Liver (tissue), 9 donors: ENCODE data around the gene GSKIP. TPM values are rescaled to one million over a fixed set of nuclear protein-coding genes. Genes with fewer than 3 reads are reported as not detected.
A peak's percentile ranks its signal among the peaks of the same experiment; 100 is the strongest.

Experiments
- DNase-seq: peaks from one replicate; pipeline ENCODE4 v3.0.0-alpha.2; 2017; ENCODE audit warnings: low spot score
- H3K27ac ChIP-seq, 2 donors: one replicate each; pipeline ENCODE4 v1.7.0; 2013; ENCODE audit warnings: inconsistent platforms in 2 of 2, low read length in 2 of 2, control low read depth in 1 of 2, low read depth in 1 of 2, mild to moderate bottlenecking in 1 of 2
- H3K27me3 ChIP-seq, 4 donors: one replicate each; pipeline versions ENCODE4 v1.6.1 to v1.7.0; 2013; ENCODE audit warnings: low read length in 3 of 4, inconsistent platforms in 1 of 4, mild to moderate bottlenecking in 1 of 4, moderate library complexity in 1 of 4; ENCODE audit not compliant: control insufficient read depth in 4 of 4, insufficient read depth in 4 of 4
- H3K36me3 ChIP-seq, 4 donors: one replicate each; pipeline versions ENCODE4 v1.6.1 to v1.7.0; 2013; ENCODE audit warnings: low read length in 3 of 4, mild to moderate bottlenecking in 3 of 4, low read depth in 1 of 4, moderate library complexity in 1 of 4; ENCODE audit not compliant: control insufficient read depth in 4 of 4, insufficient read depth in 3 of 4
- H3K4me1 ChIP-seq, 4 donors: one replicate each; pipeline versions ENCODE4 v1.6.1 to v1.7.0; 2013; ENCODE audit warnings: low read length in 3 of 4, mild to moderate bottlenecking in 3 of 4, moderate library complexity in 1 of 4; ENCODE audit not compliant: control insufficient read depth in 4 of 4, insufficient read depth in 4 of 4
- H3K4me3 ChIP-seq, 3 donors: one replicate each; pipeline versions ENCODE4 v1.6.1 to v1.7.0; 2013; ENCODE audit warnings: low read length in 3 of 3, control low read depth in 1 of 3, low read depth in 1 of 3, mild to moderate bottlenecking in 1 of 3
- H3K9ac ChIP-seq, 2 donors: one replicate each; pipeline ENCODE4 v1.7.0; 2013; ENCODE audit warnings: low read length in 2 of 2, mild to moderate bottlenecking in 2 of 2, moderate library complexity in 2 of 2, control low read depth in 1 of 2, low read depth in 1 of 2
- H3K9me3 ChIP-seq, 4 donors: one replicate each; pipeline versions ENCODE4 v1.6.1 to v1.7.0; 2013; ENCODE audit warnings: low read length in 3 of 4; ENCODE audit not compliant: control insufficient read depth in 4 of 4
- CTCF ChIP-seq: fragments of 150-350 bp; IDR thresholded peaks from 2 replicates; pipeline ENCODE4 v1.5.1; 2017; ENCODE audit warnings: improper control_type of control experiment, low read depth, low read length; ENCODE audit not compliant: missing input control
- FOXA1 ChIP-seq: IDR thresholded peaks from 2 replicates; pipeline ENCODE4 v1.6.1; 2016; ENCODE audit warnings: antibody characterized with exemption
- FOXA2 ChIP-seq: IDR thresholded peaks from 2 replicates; pipeline ENCODE4 v1.6.1; 2016; ENCODE audit warnings: antibody characterized with exemption
- GABPA ChIP-seq, 2 donors: IDR thresholded peaks in 1 of 2; conservative IDR thresholded peaks in 1 of 2; 2 replicates each; pipeline ENCODE4 v1.6.1; 2016; ENCODE audit warnings: antibody characterized with exemption in 2 of 2, mild to moderate bottlenecking in 1 of 2, moderate library complexity in 1 of 2
- HNF4A ChIP-seq, 2 donors: conservative IDR thresholded peaks; 2 replicates each; pipeline ENCODE4 v1.6.1; 2016; ENCODE audit warnings: antibody characterized with exemption in 2 of 2, mild to moderate bottlenecking in 2 of 2
- HNF4G ChIP-seq: IDR thresholded peaks from 2 replicates; pipeline ENCODE4 v1.6.1; 2016; ENCODE audit warnings: antibody characterized with exemption
- MAX ChIP-seq: IDR thresholded peaks from 2 replicates; pipeline ENCODE4 v1.6.1; 2016; ENCODE audit warnings: antibody characterized with exemption
- RAD21 ChIP-seq, 2 donors: IDR thresholded peaks; 2 replicates each; pipeline ENCODE4 v1.6.1; 2016; ENCODE audit warnings: antibody characterized with exemption in 2 of 2, mild to moderate bottlenecking in 2 of 2
- RXRA ChIP-seq, 2 donors: IDR thresholded peaks; 2 replicates each; pipeline ENCODE4 v1.6.1; 2017 to 2018; ENCODE audit warnings: antibody characterized with exemption in 2 of 2, mild to moderate bottlenecking in 1 of 2
- SP1 ChIP-seq: IDR thresholded peaks from 2 replicates; pipeline ENCODE4 v1.6.1; 2018; ENCODE audit warnings: antibody characterized with exemption, mild to moderate bottlenecking
- TAF1 ChIP-seq: conservative IDR thresholded peaks from 2 replicates; pipeline ENCODE4 v1.6.1; 2016; ENCODE audit warnings: antibody characterized with exemption, mild to moderate bottlenecking
- YY1 ChIP-seq: IDR thresholded peaks from 2 replicates; pipeline ENCODE4 v1.6.1; 2016; ENCODE audit warnings: antibody characterized with exemption, mild to moderate bottlenecking
- ZBTB33 ChIP-seq: IDR thresholded peaks from 2 replicates; pipeline ENCODE4 v1.6.1; 2016; ENCODE audit warnings: antibody characterized with exemption
- WGBS: extraction: QIAGEN DNeasy Blood & Tissue Kit; methylation state at CpG from one replicate; pipeline ENCODE4 v1.1.7; 2013; 5-methylcytosine and 5-hydroxymethylcytosine counted together
- polyA plus RNA-seq, 2 donors: library from polyadenylated mRNA; stranded (reverse) in 1 of 2; unstranded in 1 of 2; fragments of 200-250 nt in 1 of 2; fragments of >200 nt in 1 of 2; fragmentation: Nextera tagmentation in 1 of 2; extraction: Ambion mirVana in 1 of 2; gene quantifications; one replicate each; pipeline versions ENCODE4 v1.2.1 to v1.2.3, GENCODE V29; 2013 to 2015
- total RNA-seq, 2 donors: library from RNA; depleted of rRNA; stranded (reverse); fragments of >200 nt; gene quantifications; one replicate each; pipeline ENCODE4 v1.2.3, GENCODE V29; 2014
- donor health status: healthy.
- donor health status: healthy.
- donor health status: healthy.
- donor health status: healthy.
- donor health status: healthy.

GSKIP gene
- total and polyA plus RNA-seq, 4 donors, result 10.9 to 23.7 (median 14.4) TPM

GRCh38 chr14:96415559-96415958 is 52.2 kb downstream of the GSKIP start:
- no peaks in the 10 kb centered on the region for H3K36me3 ChIP-seq
- no peaks in the 10 kb centered on the region for H3K27me3 ChIP-seq
- no peak overlapping the region for H3K9ac ChIP-seq
- DNase-seq, result no peak
- no peak overlapping the region for H3K27ac ChIP-seq
- TF ChIP-seq HNF4G (no peak), SP1 (no peak), HNF4A (conservative IDR thresholded peaks at IDR 0.05) (no peak)
- no peaks in the 10 kb centered on the region for H3K9me3 ChIP-seq
- peaks cover 0 to 3% (median 0%) of the 10 kb centered on the region in 4 donors for H3K4me1 ChIP-seq
- 98% methylated on average over 2 of the region's 2 CpGs for WGBS
- no peak overlapping the region for H3K4me3 ChIP-seq

GRCh38 chr14:96416292-96416691 is 53.0 kb downstream of the GSKIP start:
- no peak overlapping the region for H3K4me3 ChIP-seq
- DNase-seq, result no peak
- no peak overlapping the region for H3K27ac ChIP-seq
- H3K4me1 ChIP-seq, result peaks cover 0 to 3% (median 0%) of the 10 kb centered on the region in 4 donors
- H3K9ac ChIP-seq, result no peak overlapping the region
- 76% methylated on average over 1 of the region's 1 CpG for WGBS
- H3K36me3 ChIP-seq, result no peaks in the 10 kb centered on the region
- H3K27me3 ChIP-seq, result no peaks in the 10 kb centered on the region
- TF ChIP-seq HNF4G, result no peak
- TF ChIP-seq RXRA (IDR thresholded peaks at IDR 0.05), result no peak
- no peak for TF ChIP-seq MAX
- no peak for TF ChIP-seq FOXA2
- TF ChIP-seq YY1, result no peak
- TF ChIP-seq RAD21 (IDR thresholded peaks at IDR 0.05), result no peak
- no peaks in the 10 kb centered on the region for H3K9me3 ChIP-seq

GRCh38 chr14:96417254-96417653 is 53.9 kb downstream of the GSKIP start:
- no peaks in the 10 kb centered on the region for H3K27me3 ChIP-seq
- peak overlapping the region; percentile 46 to 52 for H3K27ac ChIP-seq
- WGBS, result 66% methylated on average over 2 of the region's 2 CpGs
- no peak for DNase-seq
- no peak for TF ChIP-seq CTCF
- TF ChIP-seq TAF1, result no peak
- TF ChIP-seq FOXA2, result peak; percentile 69
- peak in 1 of 2 donors; percentile 41 for TF ChIP-seq RXRA (IDR thresholded peaks at IDR 0.05)
- TF ChIP-seq FOXA1, result peak; percentile 39
- H3K9me3 ChIP-seq, result no peaks in the 10 kb centered on the region
- no peak overlapping the region for H3K4me3 ChIP-seq
- no peak overlapping the region for H3K9ac ChIP-seq
- H3K4me1 ChIP-seq, result peaks cover 0 to 3% (median 0%) of the 10 kb centered on the region in 4 donors
- H3K36me3 ChIP-seq, result no peaks in the 10 kb centered on the region

- Histone ChIP-seq H3K27ac (no peak overlapping the region), H3K4me1 (peaks cover 0 to 3% (median 0%) of the 10 kb centered on the region in 4 donors), H3K27me3 (no peaks in the 10 kb centered on the region), H3K4me3 (no peak overlapping the region), H3K36me3 (no peaks in the 10 kb centered on the region), H3K9ac (no peak overlapping the region), H3K9me3 (no peaks in the 10 kb centered on the region)
- TF ChIP-seq ZBTB33, result no peak
- TF ChIP-seq SP1, result no peak
- TF ChIP-seq FOXA1, result no peak
- no peak for TF ChIP-seq GABPA (IDR thresholded peaks at IDR 0.05 in 1 of 2, conservative IDR thresholded peaks at IDR 0.05 in 1 of 2)
- no peak for TF ChIP-seq RAD21 (IDR thresholded peaks at IDR 0.05)
- no peak for TF ChIP-seq TAF1
- 94% methylated on average over 4 of the region's 4 CpGs for WGBS
- DNase-seq, result no peak
Measured at GRCh38 chr14:96418075-96418474, 54.7 kb downstream of the GSKIP start.
